Psoas muscle (tissue), 8 donors: ENCODE data around the gene EDA. TPM values are rescaled to one million over a fixed set of nuclear protein-coding genes. Genes with fewer than 3 reads are reported as not detected.

Experiments used
- ATAC-seq, 4 donors: fragments of 200-7000 bp; cut with Tn5 transposase; one replicate each; pipeline ENCODE4 v1.9.1; 2020; ENCODE audit warnings: moderate library complexity in 3 of 4, mild to moderate bottlenecking in 2 of 4
- DNase-seq, 2 donors: peaks; one replicate each; pipeline ENCODE4 v3.0.0-alpha.2; 2020
- H3K27ac ChIP-seq: fragments of 200-600 bp; one replicate; pipeline ENCODE4 v1.8.0; 2022
- H3K27me3 ChIP-seq, 3 donors: fragments of 200-600 bp in 1 of 3; one replicate each; pipeline versions ENCODE4 v1.6.1 to v1.8.0; 2013 to 2022; ENCODE audit warnings: low read length in 2 of 3, mild to moderate bottlenecking in 2 of 3, moderate library complexity in 1 of 3; ENCODE audit not compliant: insufficient read depth in 3 of 3
- H3K36me3 ChIP-seq, 2 donors: fragments of 200-600 bp in 1 of 2; one replicate each; pipeline versions ENCODE4 v1.6.1 to v1.8.0; 2013 to 2022; ENCODE audit warnings: low read depth in 1 of 2, mild to moderate bottlenecking in 1 of 2, moderate library complexity in 1 of 2; ENCODE audit not compliant: insufficient read depth in 1 of 2
- H3K4me1 ChIP-seq: fragments of 200-600 bp; one replicate; pipeline ENCODE4 v1.8.0; 2022
- H3K4me3 ChIP-seq: fragments of 200-600 bp; one replicate; pipeline ENCODE4 v1.8.0; 2022; ENCODE audit warnings: mild to moderate bottlenecking
- H3K9me3 ChIP-seq: fragments of 200-600 bp; one replicate; pipeline ENCODE4 v1.8.0; 2022
- CTCF ChIP-seq: fragments of 200-600 bp; IDR thresholded peaks from one replicate; pipeline ENCODE4 v1.8.0; 2022; ENCODE audit warnings: antibody characterized with exemption
- WGBS, 3 donors: extraction: QIAGEN DNeasy Blood & Tissue Kit; methylation state at CpG; one replicate each; pipeline versions ENCODE4 v1.1.6 to v1.1.7; 2013; 5-methylcytosine and 5-hydroxymethylcytosine counted together
- intact Hi-C, 2 donors: fragments of 100-400 bp; cut with DNase I; formaldehyde crosslinking; loops; one replicate each; pipeline versions ENCODE4 v1.11.0 to v1.14.2; 2022
- polyA plus RNA-seq, 3 donors: library from polyadenylated mRNA; stranded (reverse); fragments of 200-250 nt; gene quantifications; one replicate each; pipeline ENCODE4 v1.2.3, GENCODE V29; 2013
- total RNA-seq, 4 donors: library from RNA; stranded (reverse); fragmentation: NEBNext Ultra II Directional in 2 of 4; extraction: Animal tissue kit (Norgen Biotek cat#: 25700) in 2 of 4; gene quantifications; one replicate each; pipeline versions ENCODE4 v1.2.1 to v1.2.4, GENCODE V29; 2021 to 2023
- donor health status: healthy with polysubstance abuse.
- donor health status: DM: no; HTN: no; CAD: no; lungs with moderate emphysema.
- donor health status: Bipolar disorder and iron deficiency.
- donor health status: healthy.
- donor health status: DM: yes; HTN: yes; CAD: no.
- donor health status: DM: no; HTN: no; CAD: no.
- donor health status: DM: no; HTN: no; CAD: no.
- donor health status: DM: yes; HTN: yes; CAD: no.

Gene EDA
- total and polyA plus RNA-seq, 7 donors: 0.49 to 2.5 (median 0.98) TPM

DNA sequence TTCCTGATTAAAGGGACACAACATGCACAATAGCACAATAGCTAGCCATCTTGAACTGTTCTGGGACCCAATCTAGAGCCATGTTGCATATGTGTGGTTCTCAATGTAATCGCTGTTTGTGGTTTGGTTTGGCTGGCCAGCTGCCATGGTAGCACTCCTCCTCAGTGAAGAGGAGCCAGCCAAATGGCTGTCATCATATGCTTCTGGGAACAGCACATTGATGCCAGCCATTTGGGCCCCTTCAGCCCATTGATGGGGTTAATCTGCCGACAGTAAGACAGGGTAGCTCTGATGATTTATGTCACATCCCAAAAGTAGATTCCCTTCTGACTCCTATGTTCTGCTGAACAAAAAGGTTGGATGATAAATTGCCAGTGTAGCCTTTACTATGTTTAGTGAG, 385.4 kb downstream of the EDA start:
- intact Hi-C loops: no loop called here
- Histone ChIP-seq H3K4me1 (no peaks in the 10 kb centered on the region), H3K27me3 (no peaks in the 10 kb centered on the region), H3K36me3 (no peaks in the 10 kb centered on the region), H3K27ac (no peak overlapping the region), H3K4me3 (no peak overlapping the region), H3K9me3 (no peaks in the 10 kb centered on the region)
- ATAC-seq: peak in 1 of 4 donors; percentile 48
- WGBS, 3 donors: 39 to 45% (median 44%) methylated on average over 2 of the region's 2 CpGs
- TF ChIP-seq CTCF: no peak
- no peak for DNase-seq

- no peaks in the 10 kb centered on the region for H3K27me3 ChIP-seq
- no peak overlapping the region for H3K27ac ChIP-seq
- intact Hi-C loops: no loop called here
- no peaks in the 10 kb centered on the region for H3K4me1 ChIP-seq
- no peaks in the 10 kb centered on the region for H3K9me3 ChIP-seq
- WGBS, 3 donors: 49 to 55% (median 50%) methylated on average over 3 of the region's 3 CpGs
- ATAC-seq (no peak), DNase-seq (no peak)
- no peak overlapping the region for H3K4me3 ChIP-seq
- no peaks in the 10 kb centered on the region for H3K36me3 ChIP-seq
- TF ChIP-seq CTCF: no peak
Observed at GRCh38 chrX:70001708-70002341, 385.9 kb downstream of the EDA start.

GRCh38 chrX:70007946-70008345, 392.0 kb downstream of the EDA start:
- Histone ChIP-seq H3K4me3 (no peak overlapping the region), H3K27ac (no peak overlapping the region), H3K9me3 (no peaks in the 10 kb centered on the region), H3K27me3 (peaks cover 0 to 10% (median 0%) of the 10 kb centered on the region in 3 donors), H3K4me1 (no peaks in the 10 kb centered on the region), H3K36me3 (no peaks in the 10 kb centered on the region)
- ATAC-seq: no peak
- no peak for DNase-seq
- intact Hi-C loops: no loop called here
- no peak for TF ChIP-seq CTCF

GRCh38 chrX:70009049-70009448, 393.1 kb downstream of the EDA start:
- Histone ChIP-seq H3K9me3 (no peaks in the 10 kb centered on the region), H3K27me3 (peaks cover 0 to 10% (median 0%) of the 10 kb centered on the region in 3 donors), H3K36me3 (no peaks in the 10 kb centered on the region), H3K27ac (no peak overlapping the region), H3K4me1 (no peaks in the 10 kb centered on the region), H3K4me3 (no peak overlapping the region)
- intact Hi-C loops: no loop called here
- no peak for TF ChIP-seq CTCF
- ATAC-seq (no peak), DNase-seq (no peak)

DNA sequence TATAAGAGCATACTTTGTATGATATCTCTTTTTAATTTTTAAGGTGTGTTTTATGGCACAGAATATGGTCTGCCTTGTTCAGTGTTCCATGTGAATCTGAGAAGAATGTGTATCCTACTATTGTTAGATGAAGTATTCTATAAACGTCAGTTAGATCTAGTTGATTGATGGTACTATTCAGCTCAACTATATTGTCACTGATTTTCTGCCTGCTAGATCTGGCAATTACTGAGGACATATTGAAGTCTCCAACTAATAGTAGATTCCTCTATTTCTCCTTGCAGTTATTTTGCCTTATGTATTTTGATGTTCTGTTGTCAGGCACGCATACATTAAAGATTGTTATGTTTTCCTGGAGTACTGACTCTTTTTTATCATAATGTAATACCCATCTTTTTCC, 394.1 kb downstream of the EDA start:
- Histone ChIP-seq H3K9me3 (no peaks in the 10 kb centered on the region), H3K4me3 (no peak overlapping the region), H3K4me1 (no peaks in the 10 kb centered on the region), H3K36me3 (no peaks in the 10 kb centered on the region), H3K27me3 (peaks cover 0 to 10% (median 0%) of the 10 kb centered on the region in 3 donors), H3K27ac (no peak overlapping the region)
- no peak for TF ChIP-seq CTCF
- DNase-seq (no peak), ATAC-seq (no peak)
- intact Hi-C loops: no loop called here
- WGBS, 3 donors: 59 to 89% (median 86%) methylated on average over 2 of the region's 2 CpGs
